ENCODE results near the gene CLCNKA.

The CLCNKA gene

GRCh38 chr1:16071614-16072013 is 49.8 kb downstream of the CLCNKA start:
- DNase-seq (ENCODE audit: low read depth): no peak
- H3K4me3 ChIP-seq (ENCODE audit: low read depth, low read length): no peak overlapping the region
- no peak for TF ChIP-seq CTCF (IDR thresholded peaks at IDR 0.05; ENCODE audit: low read depth, low read length)
- TF ChIP-seq POLR2A (IDR thresholded peaks at IDR 0.05; ENCODE audit: extremely low read depth, insufficient read length): no peak
- TF ChIP-seq MYC (IDR thresholded peaks at IDR 0.05; ENCODE audit: low read depth, low read length): no peak
- TF ChIP-seq MAX (IDR thresholded peaks at IDR 0.05; ENCODE audit: low read depth, low read length): no peak

GRCh38 chr1:16072095-16072494 is 50.3 kb downstream of the CLCNKA start:
- TF ChIP-seq MYC (IDR thresholded peaks at IDR 0.05; ENCODE audit: low read depth, low read length) (no peak), MAX (IDR thresholded peaks at IDR 0.05; ENCODE audit: low read depth, low read length) (no peak), CTCF (IDR thresholded peaks at IDR 0.05; ENCODE audit: low read depth, low read length) (no peak), POLR2A (IDR thresholded peaks at IDR 0.05; ENCODE audit: extremely low read depth, insufficient read length) (no peak)
- DNase-seq (ENCODE audit: low read depth): no peak

GRCh38 chr1:16072616-16073484 is 51.0 kb downstream of the CLCNKA start:
- no peak overlapping the region for H3K4me3 ChIP-seq (ENCODE audit: low read depth, low read length)
- no peak for TF ChIP-seq MYC (IDR thresholded peaks at IDR 0.05; ENCODE audit: low read depth, low read length)
- TF ChIP-seq MAX (IDR thresholded peaks at IDR 0.05; ENCODE audit: low read depth, low read length): no peak
- no peak for TF ChIP-seq CTCF (IDR thresholded peaks at IDR 0.05; ENCODE audit: low read depth, low read length)
- no peak for TF ChIP-seq POLR2A (IDR thresholded peaks at IDR 0.05; ENCODE audit: extremely low read depth, insufficient read length)
- no peak for DNase-seq (ENCODE audit: low read depth)

More at GRCh38 chr1:16072095-16072494, 50.3 kb downstream of the CLCNKA start:
- H3K4me3 ChIP-seq (ENCODE audit: low read depth, low read length): no peak overlapping the region

GRCh38 chr1:16073490-16074119 is 51.8 kb downstream of the CLCNKA start, which contains the start of gene FAM131C:
Gene FAM131C, minus strand, starts transcription at chr1:16073651. Its CDS starts 209 bp downstream, at chr1:16073442.
- TF ChIP-seq MYC (IDR thresholded peaks at IDR 0.05; ENCODE audit: low read depth, low read length) (no peak), CTCF (IDR thresholded peaks at IDR 0.05; ENCODE audit: low read depth, low read length) (no peak), POLR2A (IDR thresholded peaks at IDR 0.05; ENCODE audit: extremely low read depth, insufficient read length) (no peak), MAX (IDR thresholded peaks at IDR 0.05; ENCODE audit: low read depth, low read length) (no peak)
- H3K4me3 ChIP-seq (ENCODE audit: low read depth, low read length): no peak within 1 kb of the TSS
- peak; percentile 42 for DNase-seq (ENCODE audit: low read depth)

- no peak overlapping the region for H3K4me3 ChIP-seq (ENCODE audit: low read depth, low read length)
- TF ChIP-seq MAX (IDR thresholded peaks at IDR 0.05; ENCODE audit: low read depth, low read length): no peak
- no peak for TF ChIP-seq CTCF (IDR thresholded peaks at IDR 0.05; ENCODE audit: low read depth, low read length)
- no peak for TF ChIP-seq POLR2A (IDR thresholded peaks at IDR 0.05; ENCODE audit: extremely low read depth, insufficient read length)
- TF ChIP-seq MYC (IDR thresholded peaks at IDR 0.05; ENCODE audit: low read depth, low read length): no peak
- DNase-seq (ENCODE audit: low read depth): no peak
Observed at GRCh38 chr1:16074217-16074616, 52.4 kb downstream of the CLCNKA start.

All from NB4 (cell line).